Prostate gland (tissue), 2 donors: Measurements from ENCODE around the gene GGNBP2.

Experiments used
- CTCF ChIP-seq, 4 experiments: fragments of 200-600 bp in 2 of 4; fragments of 450-650 bp in 2 of 4; sonication (generic) in 2 of 4; IDR thresholded peaks; 1 replicate in 3 of 4; 2 replicates in 1 of 4; pipeline ENCODE4 v1.5.1; 2016 to 2019; ENCODE audit warnings: antibody characterized with exemption in 4 of 4, mild to moderate bottlenecking in 2 of 4, moderate library complexity in 2 of 4
- POLR2A ChIP-seq: fragments of 450-650 bp; IDR thresholded peaks from one replicate; pipeline ENCODE4 v1.6.1; 2016; ENCODE audit warnings: antibody characterized with exemption, mild to moderate bottlenecking
- POLR2AphosphoS5 ChIP-seq: sonication (generic); formaldehyde crosslinking; IDR thresholded peaks from one replicate; pipeline ENCODE4 v1.6.1; 2017; ENCODE audit warnings: antibody characterized with exemption

- no peak for TF ChIP-seq POLR2A
- TF ChIP-seq CTCF (IDR thresholded peaks at IDR 0.05), result no peak
- TF ChIP-seq POLR2AphosphoS5, result no peak
Observed at GRCh38 chr17:36586138-36586537, 41.4 kb downstream of the GGNBP2 start.
